GM12891 (cell line): Measurements from ENCODE around the gene PCK1.

Experiments used
- PAX5 ChIP-seq: IDR thresholded peaks from 2 replicates; pipeline ENCODE4 v1.6.1; 2011; ENCODE audit warnings: low read length, moderate library complexity, mild to moderate bottlenecking; ENCODE audit not compliant: insufficient read depth, severe bottlenecking
- POLR2A ChIP-seq: IDR thresholded peaks from 2 replicates; pipeline ENCODE4 v1.6.1; 2011; ENCODE audit warnings: low read depth, low read length, control low read depth
- POLR2AphosphoS5 ChIP-seq: IDR thresholded peaks from 2 replicates; pipeline ENCODE4 v1.6.1; 2011; ENCODE audit warnings: low read depth, low read length, control low read depth
- POU2F2 ChIP-seq: IDR thresholded peaks from 2 replicates; pipeline ENCODE4 v1.6.1; 2011; ENCODE audit warnings: low read depth, mild to moderate bottlenecking, control low read depth, low read length, moderate library complexity
- SPI1 ChIP-seq: IDR thresholded peaks from 2 replicates; pipeline ENCODE4 v1.6.1; 2011; ENCODE audit warnings: low read depth, low read length, control low read depth
- TAF1 ChIP-seq: IDR thresholded peaks from 2 replicates; pipeline ENCODE4 v1.6.1; 2011; ENCODE audit warnings: low read depth, low read length, control low read depth

DNA sequence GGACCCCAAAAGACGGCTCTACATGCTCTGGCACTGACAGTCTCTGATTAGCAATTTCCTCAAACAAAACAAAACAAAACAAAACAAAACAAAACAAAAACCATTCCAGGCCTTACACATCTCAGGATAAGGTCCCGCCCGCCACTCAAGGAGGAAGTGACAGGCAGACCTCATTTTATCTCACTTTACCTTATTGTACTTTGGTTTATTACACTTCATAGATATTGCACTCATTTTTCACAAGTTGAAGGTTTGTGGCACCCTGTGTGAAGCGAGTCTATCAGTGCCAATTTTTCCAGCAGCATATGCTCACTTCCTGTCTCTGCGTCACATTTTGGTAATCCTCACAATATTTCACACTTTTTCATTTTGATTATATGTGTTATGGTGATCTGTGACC lies 44.1 kb downstream of the PCK1 start:
- TF ChIP-seq POLR2A: no peak
- TF ChIP-seq TAF1: no peak
- TF ChIP-seq POLR2AphosphoS5: no peak
- no peak; the same call in 1 of the 2 replicates for TF ChIP-seq SPI1
- no peak for TF ChIP-seq POU2F2
- TF ChIP-seq PAX5: no peak
